Fibroblast of skin of scalp (primary cell): ENCODE results near the gene POMT1.
A peak's percentile ranks its signal among the peaks of the same experiment; 100 is the strongest.

ENCODE experiments used
- DNase-seq: peaks from one replicate; pipeline ENCODE4 v3.0.0-alpha.2; 2013

Gene POMT1

GRCh38 chr9:131554843-131555351, 52.2 kb downstream of the POMT1 start:
- DNase-seq = no peak

GRCh38 chr9:131555841-131556673, 53.3 kb downstream of the POMT1 start:
- no peak for DNase-seq

- no peak for DNase-seq
Observed at GRCh38 chr9:131557855-131558548, 55.3 kb downstream of the POMT1 start.

GRCh38 chr9:131559421-131560000, 56.8 kb downstream of the POMT1 start:
- DNase-seq = no peak

- DNase-seq = peak; percentile 42
Observed at GRCh38 chr9:131562032-131562959, 59.6 kb downstream of the POMT1 start.

- no peak for DNase-seq
Observed at GRCh38 chr9:131565369-131565768, 62.7 kb downstream of the POMT1 start.

GRCh38 chr9:131566158-131566557, 63.4 kb downstream of the POMT1 start:
- DNase-seq = no peak

GRCh38 chr9:131567910-131568309, 65.2 kb downstream of the POMT1 start:
- no peak for DNase-seq
